Neural cell (in vitro differentiated cells): ENCODE results near the gene FRRS1L. TPM values are rescaled to one million over a fixed set of nuclear protein-coding genes. Genes with fewer than 3 reads are reported as not detected.

Experiments
- H2AFZ ChIP-seq: fragments of 200-600, 300-800 bp; sonication (generic), shearing (Covaris generic); 2 replicates; pipeline ENCODE4 v1.6.0; 2014; ENCODE audit warnings: low read depth, mild to moderate bottlenecking, antibody characterized with exemption, low read length, moderate library complexity
- H3F3A ChIP-seq: fragments of 200-600 bp; shearing (Covaris generic); 2 replicates; pipeline ENCODE4 v1.6.1; 2016; ENCODE audit warnings: mild to moderate bottlenecking, moderate library complexity, mixed read lengths, antibody characterized with exemption, low read length; ENCODE audit not compliant: insufficient read depth, poor library complexity, severe bottlenecking
- H3K27ac ChIP-seq: fragments of 200-600, 300-800 bp; sonication (generic), shearing (Covaris generic); 2 replicates; pipeline ENCODE4 v1.5.1; 2014; ENCODE audit warnings: mild to moderate bottlenecking, low read length, moderate library complexity
- H3K27me3 ChIP-seq: fragments of 300-800, 200-600 bp; sonication (generic), shearing (Covaris generic); 2 replicates; pipeline ENCODE4 v1.6.0; 2014; ENCODE audit warnings: mild to moderate bottlenecking, low read depth, low read length, moderate library complexity; ENCODE audit not compliant: insufficient read depth
- H3K36me3 ChIP-seq: fragments of 300-800, 200-600 bp; sonication (generic), shearing (Covaris generic); 2 replicates; pipeline ENCODE4 v1.5.1; 2014; ENCODE audit warnings: mild to moderate bottlenecking, antibody characterized with exemption, low read length, moderate library complexity; ENCODE audit not compliant: insufficient read depth
- H3K4me2 ChIP-seq: fragments of 300-800, 200-600 bp; sonication (generic), shearing (Covaris generic); 2 replicates; pipeline ENCODE4 v1.6.0; 2014; ENCODE audit warnings: mild to moderate bottlenecking, low read length
- H3K4me3 ChIP-seq: fragments of 300-800, 200-600 bp; sonication (generic), shearing (Covaris generic); 2 replicates; pipeline ENCODE4 v1.5.1; 2014; ENCODE audit warnings: mild to moderate bottlenecking, low read length, moderate library complexity
- H3K79me2 ChIP-seq: fragments of 200-600 bp; shearing (Covaris generic); replicated peaks from 2 replicates; pipeline ENCODE4 v1.6.0; 2014; ENCODE audit warnings: mild to moderate bottlenecking, low read length, moderate library complexity; ENCODE audit not compliant: insufficient read depth
- H3K9ac ChIP-seq: fragments of 300-800, 200-600 bp; sonication (generic), shearing (Covaris generic); 2 replicates; pipeline ENCODE4 v1.6.1; 2016; ENCODE audit warnings: mild to moderate bottlenecking, low read length, mixed read lengths
- H3K9me2 ChIP-seq: fragments of 200-600 bp; shearing (Covaris generic); 2 replicates; pipeline ENCODE4 v1.6.1; 2016; ENCODE audit warnings: mild to moderate bottlenecking, low read length, mixed read lengths; ENCODE audit not compliant: insufficient read depth
- H3K9me3 ChIP-seq: fragments of 200-600, 300-800 bp; sonication (generic), shearing (Covaris generic); 2 replicates; pipeline ENCODE4 v1.6.1; 2016; ENCODE audit warnings: mild to moderate bottlenecking, mixed run types, low read length, moderate library complexity, mixed read lengths
- H4K20me1 ChIP-seq: fragments of 200-600 bp; shearing (Covaris generic); 2 replicates; pipeline ENCODE4 v1.6.1; 2016; ENCODE audit warnings: mild to moderate bottlenecking, mixed run types; ENCODE audit not compliant: insufficient read depth
- CTCF ChIP-seq: fragments of 450-650 bp; IDR thresholded peaks from 2 replicates; pipeline ENCODE4 v1.5.1; 2014; ENCODE audit warnings: antibody characterized with exemption, mild to moderate bottlenecking, moderate library complexity; ENCODE audit not compliant: poor library complexity, severe bottlenecking
- EP300 ChIP-seq: fragments of 450-650 bp; conservative IDR thresholded peaks from 2 replicates; pipeline ENCODE4 v1.6.1; 2014; ENCODE audit warnings: antibody characterized with exemption, mild to moderate bottlenecking, moderate library complexity; ENCODE audit not compliant: poor library complexity, severe bottlenecking
- EZH2 ChIP-seq: fragments of 200-600, 300-800 bp; shearing (Covaris generic), sonication (generic); IDR thresholded peaks from 2 replicates; pipeline ENCODE4 v1.6.1; 2014; ENCODE audit warnings: antibody characterized with exemption, low read length, borderline replicate concordance, mild to moderate bottlenecking; ENCODE audit not compliant: insufficient read depth, poor library complexity, severe bottlenecking
- MXI1 ChIP-seq: fragments of 450-650 bp; conservative IDR thresholded peaks from 2 replicates; pipeline ENCODE4 v1.6.1; 2014; ENCODE audit warnings: antibody characterized with exemption, mild to moderate bottlenecking; ENCODE audit not compliant: poor library complexity, severe bottlenecking
- POLR2AphosphoS5 ChIP-seq: IDR thresholded peaks from 2 replicates; pipeline ENCODE4 v1.6.1; 2012
- RAD21 ChIP-seq: fragments of 450-650 bp; conservative IDR thresholded peaks from 2 replicates; pipeline ENCODE4 v1.6.1; 2014; ENCODE audit warnings: antibody characterized with exemption, mild to moderate bottlenecking, moderate library complexity
- REST ChIP-seq: IDR thresholded peaks from 2 replicates; pipeline ENCODE4 v1.6.1; 2012; ENCODE audit warnings: borderline replicate concordance
- SMC3 ChIP-seq: fragments of 450-650 bp; conservative IDR thresholded peaks from 2 replicates; pipeline ENCODE4 v1.6.1; 2014; ENCODE audit warnings: antibody characterized with exemption, mild to moderate bottlenecking, moderate library complexity; ENCODE audit not compliant: poor library complexity
- TAF1 ChIP-seq: IDR thresholded peaks from 2 replicates; pipeline ENCODE4 v1.6.1; 2012; ENCODE audit warnings: low read depth
- polyA minus RNA-seq: library from RNA; depleted of rRNA, polyadenylated mRNA; stranded (reverse); fragments of >200 nt; gene quantifications from 2 replicates; pipeline ENCODE4 v1.2.3, GENCODE V29; 2014
- polyA plus RNA-seq: library from polyadenylated mRNA; depleted of rRNA; stranded (reverse); fragments of >200 nt; gene quantifications from 2 replicates; pipeline ENCODE4 v1.2.3, GENCODE V29; 2014

Gene FRRS1L
- polyA plus RNA-seq (20.4 and 24.6 TPM in 2 replicates), polyA minus RNA-seq (34.3 and 34.8 TPM in 2 replicates)

- H3K27me3 ChIP-seq = peaks cover 19% of the 10 kb centered on the region
- no peaks in the 10 kb centered on the region for H3K79me2 ChIP-seq
- H3K4me3 ChIP-seq = peak within 1 kb of the TSS; percentile 66
- H3K36me3 ChIP-seq = no peaks in the 10 kb centered on the region
- H3K9me3 ChIP-seq = no peaks in the 10 kb centered on the region
- H3K9me2 ChIP-seq = no peaks in the 10 kb centered on the region
- no peaks in the 10 kb centered on the region for H4K20me1 ChIP-seq
- H3K27ac ChIP-seq = peak within 1 kb of the TSS; percentile 31
- H2AFZ ChIP-seq = peak within 1 kb of the TSS; percentile 52
- TF ChIP-seq CTCF = no peak
- no peak for TF ChIP-seq EZH2
- TF ChIP-seq POLR2AphosphoS5 = peak; percentile 21
- no peak for TF ChIP-seq EP300
- no peak for TF ChIP-seq SMC3
- peak within 1 kb of the TSS; percentile 63 for H3K9ac ChIP-seq
- H3F3A ChIP-seq = no peaks in the 10 kb centered on the region
- peak within 1 kb of the TSS; percentile 59 for H3K4me2 ChIP-seq
Measured at GRCh38 chr9:109166771-109167601, at the start of gene FRRS1L. TSS of gene FRRS1L (minus strand) at chr9:109167249. CDS start at chr9:109167138, 111 bp downstream.

- H3K4me2 ChIP-seq = no peak overlapping the region
- no peak overlapping the region for H2AFZ ChIP-seq
- no peaks in the 10 kb centered on the region for H3K79me2 ChIP-seq
- no peaks in the 10 kb centered on the region for H4K20me1 ChIP-seq
- no peaks in the 10 kb centered on the region for H3K9me3 ChIP-seq
- no peak overlapping the region for H3K27ac ChIP-seq
- no peaks in the 10 kb centered on the region for H3K27me3 ChIP-seq
- TF ChIP-seq EZH2 (no peak), MXI1 (no peak), CTCF (no peak), SMC3 (no peak), EP300 (no peak), RAD21 (no peak), TAF1 (no peak), REST (no peak), POLR2AphosphoS5 (no peak)
- H3F3A ChIP-seq = no peaks in the 10 kb centered on the region
- no peak overlapping the region for H3K9ac ChIP-seq
- no peak overlapping the region for H3K4me3 ChIP-seq
- H3K36me3 ChIP-seq = no peaks in the 10 kb centered on the region
- H3K9me2 ChIP-seq = no peaks in the 10 kb centered on the region
Measured at GRCh38 chr9:109214414-109214813, 47.4 kb upstream of the FRRS1L start.
